Iris pigment epithelial cell (primary cell): ENCODE results near the gene DDX27.

ENCODE experiments used
- DNase-seq: peaks from one replicate; pipeline ENCODE4 v3.0.0-alpha.2; 2011; ENCODE audit warnings: low read depth

Gene DDX27

GRCh38 chr20:49291200-49291599, 72.0 kb downstream of the DDX27 start:
- DNase-seq, result no peak

- DNase-seq, result no peak
Observed at GRCh38 chr20:49292010-49292409, 72.8 kb downstream of the DDX27 start.

- no peak for DNase-seq
Observed at GRCh38 chr20:49293122-49293521, 73.9 kb downstream of the DDX27 start.
